NCI-H1105 (cell line): ENCODE measurements around the gene DGLUCY.
"Not testable (repeated sequence)": the region's sequence is repeated elsewhere in the genome, so short reads cannot be mapped to it uniquely, and the experiment has no call there.

Source experiments
- DNase-seq: peaks from one replicate; lab custom pipeline; 2025; lab: John Stamatoyannopoulos, UW

DGLUCY gene

DNA sequence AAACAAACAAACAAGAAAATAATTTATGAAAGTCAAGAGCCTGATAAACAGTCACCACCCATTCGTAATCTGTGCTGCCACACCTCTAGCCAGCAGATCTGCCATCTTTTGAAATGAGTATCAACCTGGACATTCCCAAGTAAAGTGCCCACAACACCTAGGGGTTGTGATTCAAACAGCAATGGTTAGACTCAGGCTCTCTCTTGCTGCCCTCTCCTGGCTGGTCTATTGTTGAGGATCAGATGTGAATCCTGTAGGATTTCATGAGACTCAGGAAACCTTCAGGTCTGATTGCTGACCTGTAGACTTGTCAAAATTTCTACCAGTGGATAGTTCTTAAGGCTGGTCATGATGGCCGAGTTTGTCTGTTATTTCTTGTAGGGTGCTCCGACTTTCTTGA is 26.8 kb downstream of the DGLUCY start:
- no peak for DNase-seq

DNA sequence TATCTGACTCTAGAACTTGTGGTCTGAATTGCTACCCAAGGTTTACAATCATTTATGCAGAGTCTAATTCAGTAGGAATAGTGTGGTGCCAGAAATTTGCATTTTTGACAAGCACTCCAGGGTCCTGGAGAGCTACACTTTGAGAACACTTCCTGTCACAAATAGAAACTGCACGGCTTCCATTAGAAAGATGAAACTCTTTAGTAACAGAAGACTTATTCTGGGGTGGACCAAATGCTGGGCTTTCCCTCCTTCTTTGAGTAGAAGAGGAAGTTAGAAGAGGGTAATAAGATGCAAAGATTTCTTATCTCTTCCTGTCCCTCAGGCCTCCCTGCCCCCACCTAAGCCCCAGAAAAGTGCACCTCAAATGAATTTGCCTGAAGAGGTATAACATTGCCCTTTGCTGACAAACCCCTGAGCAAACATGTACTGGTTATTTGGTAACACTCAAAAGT is 28.4 kb downstream of the DGLUCY start:
- no peak for DNase-seq

DNA sequence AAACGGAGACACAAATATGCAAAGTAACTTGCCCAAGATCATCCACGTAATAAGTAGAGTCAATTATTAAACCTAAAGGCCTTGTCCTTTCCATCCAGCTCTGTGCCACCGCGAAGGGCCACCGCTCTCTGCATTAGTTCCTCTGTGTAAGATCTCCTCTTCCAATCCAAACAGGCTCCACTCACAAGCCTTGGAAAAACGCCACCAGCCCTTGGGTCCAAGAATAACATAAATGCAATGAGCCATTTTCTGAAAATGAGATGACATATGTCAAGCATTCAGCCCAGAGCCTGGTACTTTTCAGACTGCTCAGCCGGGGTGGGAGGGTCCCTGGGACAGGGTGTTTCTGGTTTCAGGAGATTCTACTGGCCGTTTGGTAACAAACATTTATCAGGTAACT is 30.0 kb downstream of the DGLUCY start:
- no peak for DNase-seq

DNA sequence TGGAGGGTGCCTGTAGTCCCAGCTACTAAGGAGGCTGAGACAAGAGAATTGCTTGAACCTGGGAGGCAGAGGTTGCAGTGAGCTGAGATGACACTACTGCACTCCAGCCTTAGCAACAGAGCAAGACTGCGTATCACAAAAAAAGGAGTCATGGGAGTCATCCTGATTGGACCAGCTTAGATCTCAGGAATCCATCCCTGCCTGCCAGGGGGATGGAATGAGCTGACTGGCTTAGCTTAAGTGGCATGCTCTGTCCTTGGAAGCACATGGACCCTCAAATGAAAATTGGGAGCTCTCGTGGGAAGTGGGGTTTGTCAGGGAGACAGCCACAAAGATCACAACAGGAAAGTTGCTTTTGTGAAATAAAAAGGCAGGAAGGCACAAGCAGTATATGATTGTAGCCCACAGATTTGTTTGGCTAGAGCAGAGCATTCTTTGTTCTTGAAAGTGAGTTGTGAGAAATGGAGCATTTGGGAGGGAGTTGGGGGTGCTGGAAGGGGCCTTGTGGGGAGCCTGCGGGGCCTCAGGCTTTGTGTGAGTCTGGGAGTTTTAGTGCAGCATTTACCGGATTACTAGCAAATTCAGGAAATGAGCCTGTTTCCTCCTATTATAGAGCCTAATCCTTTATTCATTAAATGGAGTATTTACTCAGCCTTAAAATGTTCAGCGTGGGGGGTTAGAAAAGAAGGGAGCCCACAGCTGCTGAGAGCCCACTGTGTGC is 30.7 kb downstream of the DGLUCY start:
- DNase-seq, result no peak

DNA sequence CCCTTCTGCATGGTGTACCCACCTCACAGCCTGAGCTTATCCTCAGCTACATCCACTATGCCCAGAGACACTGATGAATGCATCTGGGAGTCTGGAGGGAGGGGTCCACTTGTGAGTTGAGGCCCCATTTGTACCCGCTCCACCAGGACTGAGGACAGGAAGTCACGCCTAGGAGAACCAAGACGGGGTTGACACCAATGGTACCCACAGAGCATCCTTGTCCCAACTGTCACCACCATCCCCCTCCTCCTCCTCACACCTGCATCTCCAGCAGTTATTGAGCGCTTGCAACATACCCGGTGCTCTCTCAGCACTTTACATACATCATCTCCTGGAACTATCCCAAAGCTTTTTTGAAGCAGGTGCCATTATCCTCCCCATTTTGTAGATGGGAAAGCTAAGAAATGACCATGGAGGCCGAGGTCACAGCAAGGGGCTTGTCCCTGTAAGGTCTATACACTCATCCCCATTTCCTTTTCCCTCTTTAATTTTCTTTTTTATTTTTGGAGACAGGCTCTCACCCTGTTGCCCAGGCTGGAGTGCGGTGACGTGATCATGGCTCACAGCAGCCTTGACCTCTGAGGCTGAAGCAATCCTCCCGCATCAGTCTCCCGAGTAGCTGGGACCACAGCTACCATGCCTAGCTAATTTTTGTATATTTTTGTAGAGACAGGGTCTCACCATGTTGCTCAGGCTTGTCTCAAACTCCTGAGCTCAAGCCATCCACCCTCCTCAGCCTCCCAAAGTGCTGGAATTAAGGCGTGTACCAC is 31.7 kb downstream of the DGLUCY start:
- no peak for DNase-seq

DNA sequence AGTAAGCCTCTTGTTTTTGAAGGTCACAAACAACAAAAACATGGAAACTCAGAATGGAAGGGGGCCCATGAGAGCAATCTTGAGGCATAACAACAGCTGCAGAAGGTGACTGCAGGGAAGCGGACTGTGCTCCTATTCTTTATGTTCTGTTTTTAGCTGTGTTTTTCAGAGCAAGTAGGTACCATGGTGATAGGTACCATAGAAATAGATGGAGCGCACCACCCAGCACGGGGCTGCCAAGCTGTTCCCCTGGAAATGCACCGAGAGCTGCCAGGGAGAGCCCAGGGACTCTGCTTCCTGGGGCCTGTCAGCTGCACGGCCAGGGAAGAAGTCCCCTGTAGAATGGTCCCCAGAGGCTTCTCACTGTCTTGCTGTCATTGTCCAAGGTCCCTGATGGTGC is 32.8 kb downstream of the DGLUCY start:
- no peak for DNase-seq

DNA sequence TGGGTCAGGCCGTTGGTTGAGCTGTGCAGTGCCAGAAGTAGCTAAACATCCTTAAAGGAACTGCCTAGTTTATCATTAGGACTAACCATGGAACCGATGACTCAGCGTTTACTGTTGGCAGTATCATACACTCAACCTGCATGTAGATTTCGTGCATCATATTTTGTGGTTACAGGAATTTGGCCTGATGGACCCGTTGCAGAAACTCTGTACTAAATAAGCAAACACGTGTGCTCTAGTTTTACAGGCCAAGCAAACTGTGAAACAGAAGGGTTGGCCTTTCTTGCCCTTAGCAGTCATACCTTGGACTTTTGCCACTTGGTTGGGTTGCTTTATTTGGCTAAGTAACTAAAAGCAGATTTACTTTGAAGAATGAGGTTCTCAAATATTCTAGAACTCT is 35.6 kb downstream of the DGLUCY start:
- DNase-seq, result no peak

DNA sequence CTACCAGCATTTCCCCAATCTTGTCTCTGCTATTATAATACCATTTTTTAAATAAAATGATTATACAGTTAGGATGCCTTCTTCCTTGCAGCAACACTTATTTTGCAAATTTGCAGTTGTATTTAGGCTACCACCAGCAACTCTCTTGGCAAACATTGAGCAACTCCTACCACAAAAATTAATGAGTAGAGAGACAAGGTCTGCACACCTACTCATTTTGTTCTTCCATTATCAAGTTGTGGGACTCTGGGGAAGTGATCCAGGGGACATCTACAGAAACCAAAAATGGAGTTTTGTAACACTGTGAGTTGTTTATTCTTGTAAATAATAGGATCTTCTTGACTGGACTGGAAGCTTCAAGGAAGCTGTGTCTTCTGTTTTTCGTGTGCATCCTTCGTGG is 38.6 kb downstream of the DGLUCY start:
- DNase-seq, result no peak

DNA sequence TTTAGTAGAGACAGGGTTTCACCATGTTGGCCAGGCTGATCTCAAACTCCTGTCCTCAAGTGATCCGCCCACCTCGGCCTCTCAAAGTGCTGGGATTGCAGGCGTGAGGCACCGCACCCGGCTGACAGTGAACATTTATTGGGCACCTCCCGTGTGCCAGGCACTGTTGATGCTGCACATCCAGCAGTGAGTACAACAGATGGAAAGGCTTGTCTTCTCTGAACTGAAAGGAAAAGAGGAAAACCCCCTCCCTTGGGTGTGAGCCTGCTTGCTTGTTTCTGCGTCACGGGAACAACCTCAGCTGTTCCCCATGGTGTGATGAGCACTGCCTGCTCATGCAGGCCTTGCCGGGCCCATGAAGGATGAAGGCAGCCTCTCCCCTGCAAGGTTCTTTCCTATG is 39.5 kb downstream of the DGLUCY start:
- DNase-seq, result no peak

DNA sequence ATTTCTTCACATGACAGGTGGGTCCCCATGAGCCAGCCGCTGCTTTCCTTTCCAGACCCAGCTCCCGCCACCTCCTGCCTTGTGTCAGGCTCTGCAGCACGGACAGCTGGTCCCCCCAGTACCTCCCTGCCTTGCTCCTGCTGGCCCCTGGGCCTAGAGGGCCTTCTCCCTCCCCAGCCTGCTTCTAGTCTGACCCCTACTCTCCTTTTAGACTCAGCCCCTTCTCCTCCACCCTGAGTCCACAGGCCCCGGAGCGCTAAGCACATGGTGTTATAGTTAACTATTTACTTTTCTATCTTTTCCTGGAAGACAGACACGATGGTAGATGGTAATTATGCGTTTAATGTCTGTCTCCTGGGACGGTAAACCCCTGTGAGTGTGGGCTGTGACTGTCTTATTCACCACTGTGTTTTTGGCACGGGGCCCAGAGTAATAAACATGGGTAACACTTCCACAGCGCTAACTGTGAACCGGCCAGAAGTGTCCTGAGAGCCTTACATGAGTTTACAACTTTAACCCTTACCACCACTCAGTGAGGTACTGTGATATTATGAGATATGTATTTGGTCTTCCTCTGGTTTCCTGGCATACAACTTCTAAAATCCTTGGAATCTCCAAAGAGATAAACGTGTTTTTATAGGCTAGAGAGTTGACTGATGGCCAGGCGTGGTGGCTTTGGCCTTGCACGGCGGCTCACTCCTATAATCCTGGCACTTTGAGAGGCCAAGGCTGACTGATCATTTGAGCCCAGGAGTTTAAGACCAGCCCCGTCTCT is 41.2 kb downstream of the DGLUCY start:
- DNase-seq, result peak; percentile 90

DNA sequence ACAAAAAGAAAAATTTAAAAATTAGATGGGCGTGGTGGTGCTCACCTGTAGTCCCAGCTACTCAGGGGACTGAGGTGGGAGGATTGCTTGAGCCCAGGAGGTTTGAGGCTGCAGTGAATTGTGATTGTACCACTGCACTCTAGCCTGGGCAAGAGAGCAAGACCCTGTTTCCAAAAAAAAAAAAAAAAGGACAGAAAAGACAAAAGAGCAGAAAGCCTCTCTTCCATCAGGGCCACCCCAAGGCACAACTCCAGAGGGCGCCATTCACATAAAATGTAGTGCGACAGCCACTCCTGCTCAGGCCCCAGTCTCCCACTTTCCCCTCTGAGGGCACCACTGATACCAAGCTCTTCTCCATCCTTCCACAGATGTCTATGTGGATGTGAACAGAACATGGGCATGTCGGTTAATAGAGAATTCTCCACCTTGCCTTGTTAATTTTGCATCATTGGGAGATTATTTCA is 41.8 kb downstream of the DGLUCY start:
- DNase-seq, result no peak

DNA sequence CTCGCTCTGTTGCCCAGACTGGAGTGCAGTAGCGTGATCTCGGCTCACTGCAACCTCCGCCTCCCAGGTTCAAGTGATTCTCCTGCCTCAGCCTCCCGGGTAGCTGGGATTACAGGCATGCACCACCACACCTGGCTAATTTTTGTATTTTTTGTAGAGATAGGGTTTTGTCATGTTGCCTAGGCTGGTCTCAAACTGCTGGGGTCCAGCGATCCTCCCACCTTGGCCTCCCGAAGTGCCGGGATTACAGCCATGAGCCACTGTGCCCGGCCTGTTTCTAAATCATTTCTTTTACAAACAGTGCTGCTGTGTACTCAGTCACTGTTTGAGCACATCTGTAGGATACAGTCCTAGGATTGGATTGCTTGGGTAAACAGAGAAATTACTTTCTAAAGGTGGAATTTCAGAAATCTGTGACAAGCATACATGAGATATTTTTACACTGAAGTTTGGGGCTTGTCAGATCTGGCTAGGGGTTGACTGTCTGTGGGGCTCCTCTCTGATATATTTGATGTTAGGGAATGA is 42.3 kb downstream of the DGLUCY start:
- not testable (repeated sequence) for DNase-seq

DNA sequence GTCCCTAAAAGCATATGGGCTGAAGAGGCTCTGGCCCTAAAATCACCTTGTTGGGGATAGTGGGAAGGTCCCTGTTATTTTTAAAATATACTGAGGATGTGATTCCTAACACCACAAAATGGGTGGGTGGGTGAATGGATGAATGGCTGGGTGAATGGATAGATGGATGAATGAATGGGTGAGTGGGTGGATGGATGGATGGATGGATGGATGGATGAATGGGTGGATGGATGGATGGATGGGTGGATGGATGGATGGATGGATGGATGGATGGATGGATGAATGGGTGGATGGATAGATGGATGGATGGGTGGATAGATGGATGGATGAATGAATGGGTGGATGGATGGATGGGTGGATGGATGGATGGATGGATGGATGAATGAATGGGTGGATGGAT is 43.0 kb downstream of the DGLUCY start:
- DNase-seq, result not testable (repeated sequence)

DNA sequence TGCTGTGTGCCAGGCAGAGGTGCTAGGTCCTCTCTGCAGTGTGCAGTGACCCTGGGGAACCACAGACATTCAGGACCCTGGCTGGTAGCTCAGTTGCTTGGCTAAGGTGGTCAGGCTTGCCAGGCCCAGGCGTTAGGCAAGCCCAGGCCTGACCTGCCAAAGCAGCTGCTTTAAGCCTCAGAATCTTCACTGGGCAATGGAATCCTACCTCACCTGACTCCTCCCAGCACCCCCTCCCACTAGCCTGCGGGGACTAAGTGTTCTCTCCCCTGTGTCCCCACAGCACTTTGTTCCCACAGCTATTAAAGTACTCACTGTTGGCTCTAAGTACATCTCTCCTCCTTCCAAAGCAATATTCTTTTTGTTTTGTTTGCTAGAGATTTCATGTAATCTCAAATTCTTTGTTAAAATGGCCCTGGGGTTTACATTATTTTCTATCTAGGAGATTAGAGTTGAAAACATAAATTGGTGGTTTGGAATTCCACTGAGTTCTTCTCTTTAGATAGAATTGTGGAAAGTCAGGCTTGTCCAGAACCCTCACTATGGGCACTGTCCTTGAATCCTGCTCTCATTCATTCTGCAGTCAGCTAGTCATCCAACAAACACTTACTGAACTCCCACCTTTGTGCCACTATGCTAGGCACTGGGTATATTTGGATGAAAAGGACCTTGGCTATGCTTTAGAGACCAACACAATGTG is 44.4 kb downstream of the DGLUCY start:
- DNase-seq, result peak; percentile 55

DNA sequence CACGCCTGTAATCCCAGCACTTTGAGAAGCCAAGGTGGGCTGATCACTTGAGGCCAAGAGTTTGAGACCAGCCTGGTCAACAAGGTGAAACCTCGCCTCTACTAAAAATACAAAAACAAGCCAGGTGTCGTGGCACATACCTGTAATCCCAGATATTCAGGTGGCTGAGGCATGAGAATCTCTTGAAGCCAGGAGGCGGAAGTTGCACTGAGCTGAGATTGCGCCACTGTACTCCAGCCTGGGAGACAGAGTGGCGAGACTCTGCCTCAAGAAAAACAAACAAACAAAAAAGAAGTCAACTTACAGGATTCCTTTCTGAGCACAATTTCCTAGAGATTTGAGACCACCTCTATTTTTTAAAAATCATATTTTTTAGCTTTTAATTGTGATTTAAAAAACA is 45.3 kb downstream of the DGLUCY start:
- no peak for DNase-seq

DNA sequence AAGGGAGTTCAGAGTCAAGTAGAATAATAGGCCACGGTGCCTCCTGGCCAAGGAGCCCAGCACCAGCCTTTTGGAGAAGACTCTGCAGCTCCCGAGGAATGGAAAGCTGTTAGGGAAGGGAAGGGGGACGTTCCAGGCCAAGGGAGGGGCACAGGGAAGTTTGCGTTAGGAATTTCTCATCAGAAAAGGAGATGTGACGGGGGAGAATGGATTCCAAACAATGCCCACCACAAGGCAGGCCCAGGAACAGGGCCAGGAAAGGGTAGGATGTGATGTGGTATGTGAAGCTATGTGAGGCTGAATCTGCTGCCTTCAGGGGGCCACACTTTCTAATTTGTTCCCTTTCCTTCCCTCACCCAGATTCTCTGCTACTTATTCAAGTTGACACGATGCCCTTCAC is 46.0 kb downstream of the DGLUCY start:
- DNase-seq, result no peak

DNA sequence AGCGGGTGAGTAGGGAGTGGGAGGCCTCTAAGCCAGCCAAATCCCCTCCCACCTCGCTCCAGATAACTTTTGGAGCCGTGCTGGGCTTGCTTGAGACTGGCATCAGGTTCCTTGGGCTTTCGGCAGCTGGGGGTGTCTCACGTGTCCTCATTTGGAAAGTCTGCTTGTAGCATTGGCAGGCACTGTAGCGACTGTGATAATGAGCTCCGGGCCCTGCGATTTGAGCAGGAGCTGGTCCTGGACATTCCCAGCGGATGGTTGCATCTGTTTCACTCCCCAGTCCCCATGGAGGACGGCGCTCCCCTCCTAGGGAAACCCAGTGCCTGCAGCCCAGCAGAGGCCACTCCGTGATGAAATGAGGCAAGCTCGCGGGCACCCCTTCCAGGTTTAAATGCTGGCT is 49.4 kb downstream of the DGLUCY start:
- DNase-seq, result no peak

DNA sequence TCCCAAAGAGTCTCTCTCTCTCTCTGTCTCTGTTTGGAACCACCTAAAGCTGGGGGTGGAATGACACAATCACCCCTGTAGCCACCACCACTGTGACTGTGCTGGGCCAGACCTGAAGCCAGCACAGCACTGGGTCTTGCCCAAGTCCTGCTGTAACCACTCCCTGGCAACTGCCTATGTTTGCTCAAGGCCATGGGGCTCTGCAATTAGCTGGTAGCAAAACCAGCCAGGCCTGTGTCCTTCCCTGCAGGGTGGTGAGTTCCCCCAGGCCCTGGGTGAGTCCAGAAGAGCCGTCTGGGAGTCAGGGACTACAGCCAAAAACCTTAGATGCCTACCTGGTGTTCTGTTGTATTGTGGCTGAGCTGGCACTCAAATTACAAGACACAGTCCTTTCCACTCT is 50.8 kb downstream of the DGLUCY start:
- DNase-seq, result no peak

DNA sequence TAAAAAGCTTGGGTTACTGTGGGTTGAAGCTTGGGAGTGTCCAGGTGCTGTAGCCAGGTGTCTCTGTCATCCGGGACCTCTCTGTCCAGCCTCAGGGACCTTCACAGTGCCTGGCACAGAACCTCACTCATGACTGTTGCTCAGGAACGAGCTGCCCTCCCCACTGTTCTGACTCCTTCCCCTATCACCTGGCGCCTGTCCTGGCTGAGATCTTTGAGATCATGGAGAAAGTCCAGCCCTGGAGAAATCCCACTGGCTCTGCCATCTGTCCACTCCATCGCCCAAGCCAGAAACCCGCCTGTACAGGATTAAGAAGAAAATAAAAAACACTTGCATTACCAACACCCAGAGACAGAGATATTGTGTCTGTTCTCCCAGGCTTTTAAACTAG is 53.5 kb downstream of the DGLUCY start:
- DNase-seq, result no peak

DNA sequence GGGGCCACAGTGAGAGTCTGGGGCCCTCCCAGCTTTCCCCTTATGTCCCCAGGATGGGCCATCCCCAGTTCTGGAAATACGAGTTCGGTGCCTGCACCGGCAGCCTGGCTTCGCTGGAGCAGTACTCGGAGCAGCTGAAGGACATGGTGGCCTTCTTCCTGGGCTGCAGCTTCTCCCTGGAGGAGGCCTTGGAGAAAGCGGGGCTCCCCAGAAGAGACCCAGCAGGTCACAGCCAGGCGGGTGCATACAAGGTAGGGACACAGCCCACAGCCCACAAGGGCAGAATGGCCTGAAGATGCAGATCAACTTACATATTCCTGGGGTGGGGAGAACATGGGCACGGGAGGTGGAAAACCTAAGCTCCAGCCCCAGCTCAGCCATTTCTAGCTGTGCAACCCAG is 56.1 kb downstream of the DGLUCY start:
- no peak for DNase-seq

DNA sequence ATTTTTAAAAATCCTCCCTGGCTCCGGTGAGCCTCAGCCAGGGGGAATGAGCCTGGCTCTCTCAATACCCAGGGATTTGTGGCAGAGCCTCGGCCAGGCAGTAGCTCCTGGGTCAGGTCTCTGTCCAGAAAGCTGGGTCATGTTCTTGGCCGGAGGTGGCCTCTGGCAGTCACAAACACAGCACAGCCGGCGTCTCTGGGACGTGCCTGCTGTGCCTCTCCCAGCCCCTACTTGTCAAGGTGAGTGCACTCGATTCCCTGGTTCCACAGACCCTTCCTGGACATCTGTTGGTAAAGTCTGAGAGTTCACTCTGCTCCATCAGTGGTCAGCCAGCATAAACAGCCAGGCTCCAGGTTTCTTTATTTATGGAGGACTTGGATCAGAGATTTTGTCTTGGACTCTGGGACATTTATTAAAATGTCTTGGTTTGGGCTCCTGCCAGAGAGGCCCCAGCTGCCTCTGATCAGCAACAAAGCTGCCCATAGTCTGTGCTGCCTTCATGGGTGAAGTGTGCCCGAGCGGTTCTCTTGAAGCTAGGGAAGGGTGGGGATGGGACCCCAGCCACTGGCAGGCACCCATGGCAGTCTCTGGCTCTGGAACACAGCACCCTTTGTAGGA is 56.7 kb downstream of the DGLUCY start:
- no peak for DNase-seq
